Duodenal mucosa (tissue), 2 donors: ENCODE measurements around the gene EXOC1L.

Experiments
- H3K27ac ChIP-seq: one replicate; pipeline ENCODE4 v1.7.0; 2013; ENCODE audit warnings: low read depth, low read length
- H3K27me3 ChIP-seq, 2 donors: one replicate each; pipeline ENCODE4 v1.7.0; 2013; ENCODE audit warnings: low read length in 2 of 2, control low read depth in 1 of 2; ENCODE audit not compliant: insufficient read depth in 2 of 2, control insufficient read depth in 1 of 2
- H3K36me3 ChIP-seq, 2 donors: one replicate each; pipeline ENCODE4 v1.7.0; 2013; ENCODE audit warnings: low read length in 2 of 2, control low read depth in 1 of 2; ENCODE audit not compliant: insufficient read depth in 2 of 2, control insufficient read depth in 1 of 2
- H3K4me1 ChIP-seq, 2 donors: one replicate each; pipeline ENCODE4 v1.7.0; 2013; ENCODE audit warnings: low read length in 2 of 2, control low read depth in 1 of 2; ENCODE audit not compliant: insufficient read depth in 2 of 2, control insufficient read depth in 1 of 2
- H3K4me3 ChIP-seq, 2 donors: one replicate each; pipeline ENCODE4 v1.7.0; 2013; ENCODE audit warnings: low read length in 2 of 2, low read depth in 1 of 2
- H3K9ac ChIP-seq, 2 donors: one replicate each; pipeline ENCODE4 v1.7.0; 2013; ENCODE audit warnings: low read length in 2 of 2, low read depth in 1 of 2
- H3K9me3 ChIP-seq, 2 donors: one replicate each; pipeline ENCODE4 v1.7.0; 2013; ENCODE audit warnings: low read length in 2 of 2, control low read depth in 1 of 2; ENCODE audit not compliant: control insufficient read depth in 1 of 2

Gene EXOC1L

GRCh38 chr4:55874831-55875230 lies 55.2 kb downstream of the EXOC1L start:
- Histone ChIP-seq H3K9me3 (no peaks in the 10 kb centered on the region), H3K4me3 (no peak overlapping the region), H3K36me3 (peaks cover 50 to 58% of the 10 kb centered on the region in 2 donors), H3K27me3 (no peaks in the 10 kb centered on the region), H3K4me1 (no peaks in the 10 kb centered on the region), H3K9ac (no peak overlapping the region), H3K27ac (no peak overlapping the region)

- Histone ChIP-seq H3K9me3 (no peaks in the 10 kb centered on the region), H3K36me3 (peaks cover 44 to 54% of the 10 kb centered on the region in 2 donors), H3K9ac (no peak overlapping the region), H3K4me3 (no peak overlapping the region), H3K4me1 (no peaks in the 10 kb centered on the region), H3K27me3 (no peaks in the 10 kb centered on the region), H3K27ac (no peak overlapping the region)
Observed at GRCh38 chr4:55876387-55876786, 56.8 kb downstream of the EXOC1L start.

- Histone ChIP-seq H3K27me3 (no peaks in the 10 kb centered on the region), H3K9me3 (no peaks in the 10 kb centered on the region), H3K36me3 (peaks cover 30 to 42% of the 10 kb centered on the region in 2 donors), H3K9ac (no peak overlapping the region), H3K4me1 (no peaks in the 10 kb centered on the region), H3K27ac (no peak overlapping the region), H3K4me3 (no peak overlapping the region)
Observed at GRCh38 chr4:55879224-55879623, 59.6 kb downstream of the EXOC1L start.

GRCh38 chr4:55880652-55881280 lies 61.2 kb downstream of the EXOC1L start:
- Histone ChIP-seq H3K27ac (no peak overlapping the region), H3K4me3 (no peak overlapping the region), H3K9ac (no peak overlapping the region), H3K27me3 (no peaks in the 10 kb centered on the region), H3K36me3 (peaks cover 30 to 48% of the 10 kb centered on the region in 2 donors), H3K9me3 (no peaks in the 10 kb centered on the region), H3K4me1 (no peaks in the 10 kb centered on the region)

- Histone ChIP-seq H3K27me3 (no peaks in the 10 kb centered on the region), H3K4me1 (no peaks in the 10 kb centered on the region), H3K4me3 (no peak overlapping the region), H3K27ac (no peak overlapping the region), H3K9ac (no peak overlapping the region), H3K36me3 (peaks cover 12 to 34% of the 10 kb centered on the region in 2 donors), H3K9me3 (no peaks in the 10 kb centered on the region)
Observed at GRCh38 chr4:55884093-55884850, 64.7 kb downstream of the EXOC1L start.

- Histone ChIP-seq H3K9me3 (no peaks in the 10 kb centered on the region), H3K36me3 (peaks cover 11 to 35% of the 10 kb centered on the region in 2 donors), H3K4me3 (no peak overlapping the region), H3K9ac (no peak overlapping the region), H3K4me1 (no peaks in the 10 kb centered on the region), H3K27ac (no peak overlapping the region), H3K27me3 (no peaks in the 10 kb centered on the region)
Observed at GRCh38 chr4:55884851-55885219, 65.2 kb downstream of the EXOC1L start.
